Ascending aorta (tissue), 2 donors: ENCODE results near the gene CTXND1. TPM values are rescaled to one million over a fixed set of nuclear protein-coding genes. Genes with fewer than 3 reads are reported as not detected.

ENCODE experiments used
- DNase-seq, 2 donors: peaks; one replicate each; pipeline ENCODE4 v3.0.0-alpha.2; 2019; ENCODE audit warnings: low spot score in 2 of 2
- H3K27ac ChIP-seq, 2 donors: fragments of 200-600 bp; sonication (generic); one replicate each; pipeline ENCODE4 v1.5.1; 2016 to 2017; ENCODE audit warnings: mild to moderate bottlenecking in 1 of 2
- H3K27me3 ChIP-seq: fragments of 200-600 bp; sonication (generic); one replicate; pipeline ENCODE4 v1.5.1; 2017
- H3K36me3 ChIP-seq, 2 donors: fragments of 200-600 bp; sonication (generic); one replicate each; pipeline ENCODE4 v1.5.1; 2016
- H3K4me1 ChIP-seq, 2 donors: fragments of 200-600 bp; sonication (generic); one replicate each; pipeline ENCODE4 v1.5.1; 2016 to 2017; ENCODE audit warnings: mild to moderate bottlenecking in 1 of 2
- H3K4me3 ChIP-seq, 2 donors: fragments of 200-600 bp; sonication (generic); one replicate each; pipeline ENCODE4 v1.5.1; 2016 to 2017; ENCODE audit warnings: mild to moderate bottlenecking in 1 of 2
- H3K9me3 ChIP-seq, 2 donors: fragments of 200-600 bp; sonication (generic); one replicate each; pipeline ENCODE4 v1.5.1; 2016
- CTCF ChIP-seq, 3 experiments: fragments of 200-600 bp in 2 of 3; fragments of 450-650 bp in 1 of 3; sonication (generic) in 2 of 3; IDR thresholded peaks; one replicate each; pipeline ENCODE4 v1.5.1; 2016 to 2019; ENCODE audit warnings: antibody characterized with exemption in 3 of 3, mild to moderate bottlenecking in 1 of 3, moderate library complexity in 1 of 3
- intact Hi-C: fragments of 100-400 bp; cut with DNase I; formaldehyde crosslinking; loops from one replicate; pipeline ENCODE4 v1.15.1; 2023
- total RNA-seq: library from RNA; depleted of rRNA; stranded (reverse); fragments of >200 nt; gene quantifications from one replicate; pipeline ENCODE4 v1.1.0, GENCODE V29; 2016

The CTXND1 gene
- total RNA-seq, 1 donor from 2014 or later = 0.11 TPM

- Histone ChIP-seq H3K4me1 (no peaks in the 10 kb centered on the region), H3K4me3 (no peak overlapping the region), H3K36me3 (no peaks in the 10 kb centered on the region), H3K27ac (no peak overlapping the region), H3K9me3 (no peaks in the 10 kb centered on the region), H3K27me3 (no peaks in the 10 kb centered on the region)
- no peak for DNase-seq
- intact Hi-C loops = no loop called here
- TF ChIP-seq CTCF (IDR thresholded peaks at IDR 0.05) = no peak
Measured at GRCh38 chr15:80201256-80202015, 50.6 kb downstream of the CTXND1 start.

GRCh38 chr15:80199869-80200268 lies 52.1 kb downstream of the CTXND1 start:
- Histone ChIP-seq H3K27me3 (no peaks in the 10 kb centered on the region), H3K36me3 (no peaks in the 10 kb centered on the region), H3K4me1 (no peaks in the 10 kb centered on the region), H3K9me3 (no peaks in the 10 kb centered on the region), H3K4me3 (no peak overlapping the region), H3K27ac (no peak overlapping the region)
- intact Hi-C loops = no loop called here
- DNase-seq = no peak
- TF ChIP-seq CTCF (IDR thresholded peaks at IDR 0.05) = no peak

GRCh38 chr15:80199366-80199765 lies 52.6 kb downstream of the CTXND1 start:
- intact Hi-C loops = no loop called here
- Histone ChIP-seq H3K27me3 (no peaks in the 10 kb centered on the region), H3K4me3 (no peak overlapping the region), H3K27ac (no peak overlapping the region), H3K9me3 (no peaks in the 10 kb centered on the region), H3K4me1 (no peaks in the 10 kb centered on the region), H3K36me3 (no peaks in the 10 kb centered on the region)
- no peak for DNase-seq
- no peak for TF ChIP-seq CTCF (IDR thresholded peaks at IDR 0.05)

GRCh38 chr15:80194914-80195313 lies 57.1 kb downstream of the CTXND1 start:
- H3K4me3 ChIP-seq = no peak overlapping the region
- intact Hi-C loops = no loop called here
- no peaks in the 10 kb centered on the region for H3K27me3 ChIP-seq
- H3K27ac ChIP-seq = no peak overlapping the region
- H3K4me1 ChIP-seq = no peaks in the 10 kb centered on the region
- H3K9me3 ChIP-seq = no peaks in the 10 kb centered on the region
- no peak for TF ChIP-seq CTCF (IDR thresholded peaks at IDR 0.05)
- H3K36me3 ChIP-seq = no peaks in the 10 kb centered on the region
- DNase-seq = no peak

GRCh38 chr15:80194186-80194585 lies 57.8 kb downstream of the CTXND1 start:
- H3K4me3 ChIP-seq = no peak overlapping the region
- H3K27me3 ChIP-seq = no peaks in the 10 kb centered on the region
- no peak for DNase-seq
- no peak for TF ChIP-seq CTCF (IDR thresholded peaks at IDR 0.05)
- intact Hi-C loops = no loop called here
- no peaks in the 10 kb centered on the region for H3K36me3 ChIP-seq
- H3K4me1 ChIP-seq = no peaks in the 10 kb centered on the region
- no peaks in the 10 kb centered on the region for H3K9me3 ChIP-seq
- H3K27ac ChIP-seq = no peak overlapping the region
